Measurements from ENCODE around the gene FREM3. TPM values are rescaled to one million over a fixed set of nuclear protein-coding genes. Genes with fewer than 3 reads are reported as not detected.

FREM3 gene
- total RNA-seq, 1 experiment from 2014 or later = 0.15 TPM

DNA sequence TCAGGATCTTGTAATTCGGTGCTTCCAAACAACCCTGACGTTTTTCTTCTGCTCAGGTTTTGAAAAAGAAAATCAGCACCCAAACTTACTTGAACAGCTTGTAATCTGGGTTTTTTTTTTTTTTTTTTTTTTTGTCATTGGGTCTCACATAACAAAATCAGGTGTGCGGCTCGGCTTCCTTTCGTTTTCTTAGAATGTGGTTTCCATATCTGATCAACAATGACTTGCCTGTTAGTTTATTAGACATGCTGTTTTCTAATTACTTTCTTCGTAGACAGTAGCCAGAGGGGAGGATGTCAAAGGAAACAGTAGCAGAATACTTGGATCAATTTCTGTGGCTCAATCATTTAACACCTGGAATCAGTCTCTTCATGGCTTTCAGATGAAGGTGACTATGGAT, 890 bp upstream of the FREM3 start:
- POLR2A ChIA-PET = interaction anchor here (0.6 to 0.7 kb wide), 2 partner anchors 282 to 284 kb away, joined by 3 to 6 read pairs; no protein-coding TSS in a partner anchor
- no peaks in the 10 kb centered on the region for H3K36me3 Mint-ChIP-seq
- peak overlapping the region; percentile 81 for H3K4me3 Mint-ChIP-seq
- ATAC-seq (no peak), DNase-seq (ENCODE audit: low spot score) (no peak)
- H3K27ac Mint-ChIP-seq = no peak overlapping the region
- peaks cover 61% of the 10 kb centered on the region for H3K27me3 Mint-ChIP-seq (ENCODE audit: low read depth)
- CTCF ChIA-PET = interaction anchor here (1.2 kb wide), 1 partner anchor 142 kb away, joined by 9 read pairs; no protein-coding TSS in a partner anchor
- peaks cover 5% of the 10 kb centered on the region; the same call in 1 of the 2 replicates for H3K4me1 Mint-ChIP-seq
- peaks cover 14% of the 10 kb centered on the region for H3K9me3 Mint-ChIP-seq
- TF ChIP-seq SMAD3 (CRISPR knock-in tag; IDR thresholded peaks at IDR 0.05; ENCODE audit: borderline replicate concordance) (no peak), MYBL2 (CRISPR knock-in tag; IDR thresholded peaks at IDR 0.05) (no peak), GABPB1 (CRISPR knock-in tag; IDR thresholded peaks at IDR 0.05) (no peak), FOXP4 (CRISPR knock-in tag; IDR thresholded peaks at IDR 0.05) (no peak), ATF6 (CRISPR knock-in tag; IDR thresholded peaks at IDR 0.05) (no peak), TEAD4 (CRISPR knock-in tag; IDR thresholded peaks at IDR 0.05) (no peak), FOXJ3 (CRISPR knock-in tag; IDR thresholded peaks at IDR 0.05; ENCODE audit: borderline replicate concordance) (no peak), ELF4 (CRISPR knock-in tag; IDR thresholded peaks at IDR 0.05; ENCODE audit: low read depth) (no peak), CTCF (IDR thresholded peaks at IDR 0.05) (no peak), ERG (CRISPR knock-in tag; IDR thresholded peaks at IDR 0.05) (no peak)
- TF ChIP-seq, protein P1, sequence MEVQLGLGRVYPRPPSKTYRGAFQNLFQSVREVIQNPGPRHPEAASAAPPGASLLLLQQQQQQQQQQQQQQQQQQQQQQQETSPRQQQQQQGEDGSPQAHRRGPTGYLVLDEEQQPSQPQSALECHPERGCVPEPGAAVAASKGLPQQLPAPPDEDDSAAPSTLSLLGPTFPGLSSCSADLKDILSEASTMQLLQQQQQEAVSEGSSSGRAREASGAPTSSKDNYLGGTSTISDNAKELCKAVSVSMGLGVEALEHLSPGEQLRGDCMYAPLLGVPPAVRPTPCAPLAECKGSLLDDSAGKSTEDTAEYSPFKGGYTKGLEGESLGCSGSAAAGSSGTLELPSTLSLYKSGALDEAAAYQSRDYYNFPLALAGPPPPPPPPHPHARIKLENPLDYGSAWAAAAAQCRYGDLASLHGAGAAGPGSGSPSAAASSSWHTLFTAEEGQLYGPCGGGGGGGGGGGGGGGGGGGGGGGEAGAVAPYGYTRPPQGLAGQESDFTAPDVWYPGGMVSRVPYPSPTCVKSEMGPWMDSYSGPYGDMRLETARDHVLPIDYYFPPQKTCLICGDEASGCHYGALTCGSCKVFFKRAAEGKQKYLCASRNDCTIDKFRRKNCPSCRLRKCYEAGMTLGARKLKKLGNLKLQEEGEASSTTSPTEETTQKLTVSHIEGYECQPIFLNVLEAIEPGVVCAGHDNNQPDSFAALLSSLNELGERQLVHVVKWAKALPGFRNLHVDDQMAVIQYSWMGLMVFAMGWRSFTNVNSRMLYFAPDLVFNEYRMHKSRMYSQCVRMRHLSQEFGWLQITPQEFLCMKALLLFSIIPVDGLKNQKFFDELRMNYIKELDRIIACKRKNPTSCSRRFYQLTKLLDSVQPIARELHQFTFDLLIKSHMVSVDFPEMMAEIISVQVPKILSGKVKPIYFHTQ (CRISPR knock-in tag; IDR thresholded peaks at IDR 0.05) = no peak

DNA sequence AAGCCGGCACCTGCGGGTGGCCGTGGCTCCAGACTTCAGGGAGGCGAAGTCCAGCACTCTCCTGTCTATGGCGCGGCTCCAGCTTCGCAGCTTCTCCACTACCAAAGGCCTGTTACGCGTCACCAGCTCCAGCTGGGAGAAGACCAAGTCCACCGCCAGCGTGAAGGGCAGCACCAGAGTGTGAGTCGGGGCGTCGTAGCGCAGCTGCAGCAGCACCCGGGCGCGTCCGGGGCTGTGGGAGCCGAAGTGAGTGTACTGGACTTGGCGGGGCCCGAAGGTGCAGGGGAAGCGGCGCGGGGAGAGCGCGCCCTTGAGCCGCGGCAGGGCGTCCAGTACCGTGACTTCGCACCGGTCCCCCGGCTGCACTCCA, 444 bp downstream of the FREM3 start:
- no peaks in the 10 kb centered on the region for H3K36me3 Mint-ChIP-seq
- DNase-seq (ENCODE audit: low spot score) (peak; percentile 42), ATAC-seq (peak; percentile 46)
- peak overlapping the region; percentile 81 for H3K4me3 Mint-ChIP-seq
- ChIA-PET CTCF (no interaction called here), POLR2A (no interaction called here)
- 0 out of 2 replicates have a peak, but pooled peaks have one; percentile 18 for TF ChIP-seq FOXK1 (CRISPR knock-in tag; IDR thresholded peaks at IDR 0.05)
- peak; percentile 47; the same call in 1 of the 2 replicates for TF ChIP-seq FOXP1 (CRISPR knock-in tag; IDR thresholded peaks at IDR 0.05; ENCODE audit: borderline replicate concordance)
- no peak for TF ChIP-seq ZNF512 (CRISPR knock-in tag; IDR thresholded peaks at IDR 0.05; ENCODE audit: borderline replicate concordance)
- 0 out of 2 replicates have a peak, but pooled peaks have one; percentile 40 for TF ChIP-seq E2F5 (CRISPR knock-in tag; IDR thresholded peaks at IDR 0.05)
- TF ChIP-seq NFE2L1 (CRISPR knock-in tag; IDR thresholded peaks at IDR 0.05) = 0 out of 2 replicates have a peak, but pooled peaks have one; percentile 29
- 0 out of 2 replicates have a peak, but pooled peaks have one; percentile 23 for TF ChIP-seq FOXP4 (CRISPR knock-in tag; IDR thresholded peaks at IDR 0.05)
- peak; percentile 63 for TF ChIP-seq MAX (CRISPR knock-in tag; IDR thresholded peaks at IDR 0.05)
- no peak for TF ChIP-seq ZNF396 (CRISPR knock-in tag; IDR thresholded peaks at IDR 0.05; ENCODE audit: borderline replicate concordance)
- TF ChIP-seq CREM (CRISPR knock-in tag; IDR thresholded peaks at IDR 0.05) = peak; percentile 14; the same call in 1 of the 2 replicates
- H3K27ac Mint-ChIP-seq = no peak overlapping the region
- H3K4me1 Mint-ChIP-seq = peaks cover 5% of the 10 kb centered on the region; the same call in 1 of the 2 replicates
- peaks cover 61% of the 10 kb centered on the region for H3K27me3 Mint-ChIP-seq (ENCODE audit: low read depth)
- H3K9me3 Mint-ChIP-seq = peaks cover 14% of the 10 kb centered on the region
